Mucosa of descending colon (tissue), 3 donors: Measurements from ENCODE around the gene GPR27. TPM values are rescaled to one million over a fixed set of nuclear protein-coding genes. Genes with fewer than 3 reads are reported as not detected.

Experiments
- ATAC-seq: fragments of 200-7000 bp; cut with Tn5 transposase; one replicate; pipeline ENCODE4 v1.9.1; 2020; ENCODE audit warnings: mild to moderate bottlenecking, moderate library complexity
- DNase-seq, 3 donors: peaks; one replicate each; pipeline ENCODE4 v3.0.0-alpha.2; 2020
- H3K36me3 ChIP-seq: fragments of 200-600 bp; one replicate; pipeline ENCODE4 v1.8.0; 2021; ENCODE audit warnings: low read depth, mild to moderate bottlenecking
- H3K4me1 ChIP-seq: fragments of 200-600 bp; one replicate; pipeline ENCODE4 v1.8.0; 2021; ENCODE audit warnings: low read depth, mild to moderate bottlenecking
- H3K4me3 ChIP-seq: fragments of 200-600 bp; one replicate; pipeline ENCODE4 v1.8.0; 2021; ENCODE audit warnings: mild to moderate bottlenecking
- H3K9me3 ChIP-seq: fragments of 200-600 bp; one replicate; pipeline ENCODE4 v1.8.0; 2021; ENCODE audit warnings: mild to moderate bottlenecking
- intact Hi-C, 2 donors: fragments of 100-400 bp; cut with DNase I in 1 of 2; cut with micrococcal nuclease in 1 of 2; formaldehyde crosslinking; loops; one replicate each; pipeline versions ENCODE4 v1.11.0 to v1.11.1; 2022; cut with DNase I, micrococcal nuclease
- total RNA-seq, 3 donors: library from RNA; stranded (reverse); fragmentation: NEBNext Ultra II Directional in 2 of 3; extraction: Animal tissue kit (Norgen Biotek cat#: 25700) in 2 of 3; gene quantifications; one replicate each; pipeline versions ENCODE4 v1.2.1 to v1.2.4, GENCODE V29; 2021 to 2023
- TF ChIP-seq, protein P1 (sequence below): fragments of 200-600 bp; IDR thresholded peaks from one replicate; pipeline ENCODE4 v1.8.0; 2022; ENCODE audit warnings: antibody characterized with exemption, mild to moderate bottlenecking
- donor health status: DM: no; HTN: no; CAD: no; lungs with moderate emphysema.
- donor health status: DM: no; HTN: no; CAD: no.
- donor health status: DM: no; HTN: yes; CAD: no.

GPR27 gene
- total RNA-seq, 3 donors from 2014 or later, result 0.14 to 2.1 (median 0.39) TPM

DNA sequence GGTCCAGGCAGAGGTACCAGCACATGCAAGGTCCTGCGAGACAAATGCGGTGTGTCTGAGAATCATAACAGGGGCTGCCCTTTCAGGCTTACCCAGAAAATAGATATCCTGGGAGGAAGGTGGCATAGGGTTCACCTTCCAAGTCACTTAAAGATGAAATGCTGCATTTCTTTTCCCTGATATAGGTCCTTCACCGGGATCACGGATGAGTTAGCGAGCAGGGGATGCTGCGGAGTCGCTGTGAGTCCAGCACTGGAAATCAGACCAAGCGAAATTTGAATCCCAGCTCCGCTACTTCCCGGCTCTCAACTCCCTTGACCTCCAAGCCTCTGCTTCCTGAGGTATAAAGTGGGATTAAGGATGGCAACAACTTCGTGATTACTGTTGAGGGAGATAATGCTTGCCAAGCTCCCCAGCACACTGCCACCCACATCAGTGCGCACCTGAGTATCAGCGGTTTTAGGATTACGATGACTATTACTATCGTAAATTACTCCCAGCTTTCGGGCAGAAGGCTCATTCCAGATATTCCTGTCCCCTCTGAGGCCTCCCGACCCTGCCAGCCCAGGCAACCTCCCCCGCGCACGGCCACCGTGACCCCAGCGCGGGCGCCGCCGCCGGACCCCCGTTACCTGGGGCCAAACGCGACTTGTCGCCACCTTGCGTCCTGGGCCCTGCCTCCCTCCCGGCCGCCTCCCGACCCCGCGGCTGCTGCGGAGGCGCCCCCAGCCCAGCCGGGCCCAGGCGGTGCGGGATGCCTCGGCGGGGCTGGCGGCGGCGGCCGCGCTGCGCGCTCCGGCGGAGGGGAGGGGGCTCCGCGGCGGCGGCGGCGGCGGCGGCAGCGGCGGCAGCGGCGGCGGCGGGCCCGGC, 589 bp upstream of the GPR27 start:
- intact Hi-C loops, result no loop called here
- DNase-seq (no peak), ATAC-seq (no peak)
- Histone ChIP-seq H3K9me3 (no peaks in the 10 kb centered on the region), H3K4me1 (peaks cover 2% of the 10 kb centered on the region), H3K4me3 (no peak overlapping the region), H3K36me3 (no peaks in the 10 kb centered on the region)
- TF ChIP-seq, protein P1, sequence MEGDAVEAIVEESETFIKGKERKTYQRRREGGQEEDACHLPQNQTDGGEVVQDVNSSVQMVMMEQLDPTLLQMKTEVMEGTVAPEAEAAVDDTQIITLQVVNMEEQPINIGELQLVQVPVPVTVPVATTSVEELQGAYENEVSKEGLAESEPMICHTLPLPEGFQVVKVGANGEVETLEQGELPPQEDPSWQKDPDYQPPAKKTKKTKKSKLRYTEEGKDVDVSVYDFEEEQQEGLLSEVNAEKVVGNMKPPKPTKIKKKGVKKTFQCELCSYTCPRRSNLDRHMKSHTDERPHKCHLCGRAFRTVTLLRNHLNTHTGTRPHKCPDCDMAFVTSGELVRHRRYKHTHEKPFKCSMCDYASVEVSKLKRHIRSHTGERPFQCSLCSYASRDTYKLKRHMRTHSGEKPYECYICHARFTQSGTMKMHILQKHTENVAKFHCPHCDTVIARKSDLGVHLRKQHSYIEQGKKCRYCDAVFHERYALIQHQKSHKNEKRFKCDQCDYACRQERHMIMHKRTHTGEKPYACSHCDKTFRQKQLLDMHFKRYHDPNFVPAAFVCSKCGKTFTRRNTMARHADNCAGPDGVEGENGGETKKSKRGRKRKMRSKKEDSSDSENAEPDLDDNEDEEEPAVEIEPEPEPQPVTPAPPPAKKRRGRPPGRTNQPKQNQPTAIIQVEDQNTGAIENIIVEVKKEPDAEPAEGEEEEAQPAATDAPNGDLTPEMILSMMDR, result no peak

DNA sequence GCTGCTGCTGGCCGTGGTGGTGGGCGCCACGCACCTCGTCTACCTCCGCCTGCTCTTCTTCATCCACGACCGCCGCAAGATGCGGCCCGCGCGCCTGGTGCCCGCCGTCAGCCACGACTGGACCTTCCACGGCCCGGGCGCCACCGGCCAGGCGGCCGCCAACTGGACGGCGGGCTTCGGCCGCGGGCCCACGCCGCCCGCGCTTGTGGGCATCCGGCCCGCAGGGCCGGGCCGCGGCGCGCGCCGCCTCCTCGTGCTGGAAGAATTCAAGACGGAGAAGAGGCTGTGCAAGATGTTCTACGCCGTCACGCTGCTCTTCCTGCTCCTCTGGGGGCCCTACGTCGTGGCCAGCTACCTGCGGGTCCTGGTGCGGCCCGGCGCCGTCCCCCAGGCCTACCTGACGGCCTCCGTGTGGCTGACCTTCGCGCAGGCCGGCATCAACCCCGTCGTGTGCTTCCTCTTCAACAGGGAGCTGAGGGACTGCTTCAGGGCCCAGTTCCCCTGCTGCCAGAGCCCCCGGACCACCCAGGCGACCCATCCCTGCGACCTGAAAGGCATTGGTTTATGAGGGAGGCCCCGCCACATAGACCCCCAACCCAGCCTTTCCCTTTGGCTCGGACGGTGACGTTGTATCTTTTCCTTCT, 1.1 kb downstream of the GPR27 start:
- Histone ChIP-seq H3K9me3 (no peaks in the 10 kb centered on the region), H3K4me1 (peaks cover 2% of the 10 kb centered on the region), H3K36me3 (no peaks in the 10 kb centered on the region), H3K4me3 (no peak overlapping the region)
- DNase-seq (no peak), ATAC-seq (no peak)
- TF ChIP-seq, protein P1, result no peak
- intact Hi-C loops, result no loop called here

DNA sequence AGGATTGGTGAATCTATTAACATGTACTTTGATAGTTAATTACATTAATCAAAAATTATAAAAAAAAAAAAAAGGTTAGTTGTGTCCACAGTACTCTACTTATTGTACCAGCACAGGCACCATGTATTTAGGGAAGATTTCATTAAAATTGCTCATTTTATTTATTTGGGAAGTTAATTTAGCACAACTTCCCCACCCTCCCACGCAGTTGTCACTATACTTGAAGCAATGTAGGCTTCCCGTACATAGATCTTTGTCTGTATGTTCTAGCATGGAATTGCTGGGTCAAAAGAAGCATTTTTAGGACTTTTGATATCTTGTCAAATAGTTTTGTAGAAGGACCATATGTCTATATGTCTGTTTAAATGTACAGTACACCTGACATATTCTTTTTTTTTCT, 4.4 kb downstream of the GPR27 start:
- TF ChIP-seq, protein P1, result no peak
- Histone ChIP-seq H3K4me3 (no peak overlapping the region), H3K4me1 (peaks cover 1% of the 10 kb centered on the region), H3K36me3 (no peaks in the 10 kb centered on the region), H3K9me3 (no peaks in the 10 kb centered on the region)
- ATAC-seq (no peak), DNase-seq (no peak)
- intact Hi-C loops, result no loop called here

DNA sequence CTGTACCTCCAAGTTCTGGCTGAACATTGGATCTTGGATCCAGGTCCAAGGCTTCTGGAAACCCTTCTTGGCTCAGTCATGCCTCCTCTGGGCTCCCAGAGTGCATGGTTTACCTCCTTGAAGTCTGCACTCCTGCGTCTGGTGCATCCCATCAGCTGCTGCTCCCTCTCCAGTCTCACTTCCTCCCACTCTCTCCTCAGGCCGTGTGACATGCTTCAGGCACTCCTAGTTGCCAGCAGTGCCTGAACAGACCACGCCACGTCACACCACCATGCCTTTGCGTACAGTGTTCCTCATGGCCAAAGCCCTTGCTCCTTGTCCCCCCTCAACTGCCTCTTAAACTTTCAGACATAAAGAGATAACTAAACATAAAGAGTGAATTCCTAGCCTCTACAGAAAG, 5.7 kb downstream of the GPR27 start:
- no peaks in the 10 kb centered on the region for H3K4me1 ChIP-seq
- DNase-seq, result no peak
- no peaks in the 10 kb centered on the region for H3K9me3 ChIP-seq
- H3K4me3 ChIP-seq, result no peak overlapping the region
- intact Hi-C loops, result no loop called here
- no peaks in the 10 kb centered on the region for H3K36me3 ChIP-seq
- no peak for ATAC-seq
- TF ChIP-seq, protein P1, result no peak

DNA sequence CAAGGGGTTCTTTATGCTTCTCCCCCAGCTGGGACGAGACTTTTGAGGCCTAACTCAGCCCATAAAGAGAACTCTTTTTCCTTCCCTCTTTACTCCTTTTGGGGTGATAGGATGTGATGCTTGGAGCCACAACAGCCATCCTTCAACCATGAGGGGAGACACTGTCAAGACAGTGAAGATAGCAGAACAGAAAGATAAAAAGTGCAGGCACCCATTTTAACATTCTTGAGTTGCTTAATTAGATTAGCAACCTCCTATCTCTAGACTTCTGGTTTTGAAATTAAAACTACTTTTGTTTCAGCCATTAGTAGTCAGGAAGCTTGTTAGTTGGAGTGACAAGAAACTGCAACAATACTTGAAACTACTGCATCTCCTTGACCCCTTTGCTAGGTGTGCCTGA, 6.5 kb downstream of the GPR27 start:
- intact Hi-C loops, result no loop called here
- no peak for ATAC-seq

More for the DNA sequence above, 6.5 kb downstream of the GPR27 start:
- no peaks in the 10 kb centered on the region for H3K9me3 ChIP-seq
- H3K4me1 ChIP-seq, result no peaks in the 10 kb centered on the region
- no peaks in the 10 kb centered on the region for H3K36me3 ChIP-seq
- TF ChIP-seq, protein P1, result no peak
- DNase-seq, result no peak
- no peak overlapping the region for H3K4me3 ChIP-seq
